ENCODE measurements around the gene EXOC7.
"Not testable (repeated sequence)": the region's sequence is repeated elsewhere in the genome, so short reads cannot be mapped to it uniquely, and the experiment has no call there.

The EXOC7 gene

GRCh38 chr17:76072148-76072858 is 31.3 kb downstream of the EXOC7 start, which contains the start of gene SRP68:
Gene SRP68 (minus strand): TSS chr17:76072517. CDS start chr17:76072491, 26 bp downstream.
- DNase-seq: peak; percentile 86 to 87

- no peak for DNase-seq
Measured at GRCh38 chr17:76071531-76072147, 31.9 kb downstream of the EXOC7 start.

GRCh38 chr17:76065775-76066174 is 37.8 kb downstream of the EXOC7 start:
- no peak for DNase-seq

GRCh38 chr17:76063875-76064546 is 39.6 kb downstream of the EXOC7 start:
- DNase-seq: peak in 1 of 2 donors; percentile 54

- DNase-seq: not testable (repeated sequence)
Measured at GRCh38 chr17:76058264-76058663, 45.3 kb downstream of the EXOC7 start.

DNA sequence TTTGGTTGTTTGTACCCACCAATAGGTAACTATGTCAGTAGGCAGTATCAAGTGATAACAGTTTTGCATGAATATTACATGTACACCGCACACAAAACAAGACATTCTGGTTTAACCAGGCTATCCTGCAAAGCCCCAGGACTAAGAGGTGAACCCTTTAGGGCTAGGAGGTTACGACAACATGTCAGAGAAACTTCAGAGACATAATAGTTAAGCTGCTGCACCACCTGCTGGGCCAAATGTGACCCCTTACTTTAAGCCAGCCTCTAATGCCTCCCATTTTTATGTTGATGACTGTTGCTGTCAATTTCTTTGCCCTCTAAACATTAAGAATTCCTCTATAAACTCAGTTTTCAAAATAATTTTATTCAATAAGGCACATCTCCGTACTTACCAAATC is 46.7 kb downstream of the EXOC7 start:
- no peak for DNase-seq

DNA sequence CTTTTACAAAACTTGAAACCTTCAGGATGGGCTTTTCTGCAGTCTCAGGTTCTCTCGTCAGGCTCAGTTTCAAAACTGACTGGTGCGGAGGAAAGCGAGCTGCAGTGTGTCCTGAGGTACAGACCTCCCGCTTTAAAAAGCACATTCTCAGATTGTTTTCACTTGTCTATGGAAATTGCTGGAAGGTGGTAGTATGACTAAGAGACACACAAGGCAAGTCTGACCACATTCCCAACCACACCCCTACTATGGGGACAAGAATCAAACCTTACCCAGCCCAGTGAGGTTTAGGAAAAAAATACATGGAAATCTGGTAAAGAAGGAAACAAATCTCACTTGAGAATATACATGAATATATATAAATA is 49.5 kb downstream of the EXOC7 start:
- no peak for DNase-seq

- no peak for DNase-seq
Measured at GRCh38 chr17:76053246-76054111, 50.1 kb downstream of the EXOC7 start.

DNA sequence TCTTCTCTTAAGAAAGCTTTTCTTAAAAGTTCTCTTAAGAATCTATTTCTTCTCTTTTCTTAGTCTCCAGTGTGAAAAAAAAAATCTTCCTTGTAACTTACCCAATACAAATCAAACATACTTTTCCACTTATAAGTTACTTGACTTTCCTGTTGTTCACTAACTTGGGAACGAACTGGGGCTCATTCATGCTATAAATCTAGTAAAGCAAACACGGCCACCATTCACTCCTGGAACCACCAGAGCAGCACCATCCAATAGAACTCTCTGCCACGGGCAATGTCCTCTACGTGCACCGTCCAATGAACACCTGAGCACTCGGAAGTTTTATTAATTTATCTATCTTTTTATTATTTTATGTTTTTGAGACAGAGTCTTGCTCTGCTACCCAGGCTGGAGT is 52.0 kb downstream of the EXOC7 start:
- DNase-seq: no peak

DNA sequence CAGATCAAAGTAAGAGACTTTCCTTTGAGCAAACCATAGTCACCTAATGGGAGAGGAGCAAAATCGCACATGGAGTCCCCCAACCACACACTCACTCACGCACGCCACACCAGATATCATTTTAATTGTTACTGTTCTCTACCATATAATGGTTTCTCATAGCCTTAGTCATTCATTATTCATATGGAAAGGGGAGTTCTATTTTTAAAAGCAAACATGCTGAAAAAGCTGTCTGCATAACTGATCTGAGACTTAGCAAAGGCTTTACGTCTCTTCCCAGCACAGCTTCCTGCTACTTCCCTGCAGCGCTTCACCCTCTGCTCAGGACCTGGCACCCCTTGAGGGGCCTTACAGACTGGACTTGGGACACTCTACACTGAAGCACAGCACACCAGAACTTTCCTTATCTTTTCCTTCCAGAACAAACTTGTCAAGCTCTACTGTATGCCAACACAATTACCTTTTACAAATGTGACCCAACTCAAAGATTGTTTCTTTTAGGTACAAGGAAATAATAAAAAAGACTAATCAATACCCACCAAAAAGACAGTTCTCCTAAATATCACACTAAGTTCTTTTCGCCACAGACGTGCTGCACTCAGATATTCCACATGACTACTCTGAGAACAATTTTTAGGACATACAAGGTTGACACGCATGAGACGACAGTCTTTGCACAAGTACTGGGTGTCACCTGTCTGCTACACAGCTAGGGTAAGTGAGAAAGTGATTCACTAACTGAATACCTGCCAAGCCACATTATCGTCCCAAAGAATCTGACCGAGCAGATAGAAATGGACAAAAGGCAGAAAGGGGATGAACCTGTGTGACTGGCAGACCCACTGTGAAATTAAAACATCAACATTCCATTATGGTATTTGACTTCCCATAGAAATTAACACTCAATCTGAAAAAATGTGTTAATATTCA is 52.8 kb downstream of the EXOC7 start:
- DNase-seq: no peak

- no peak for DNase-seq
Measured at GRCh38 chr17:76049836-76050537, 53.6 kb downstream of the EXOC7 start.

GRCh38 chr17:76049239-76049638 is 54.3 kb downstream of the EXOC7 start:
- no peak for DNase-seq

- DNase-seq: peak in 1 of 2 donors; percentile 38
Measured at GRCh38 chr17:76048711-76049110, 54.9 kb downstream of the EXOC7 start.

DNA sequence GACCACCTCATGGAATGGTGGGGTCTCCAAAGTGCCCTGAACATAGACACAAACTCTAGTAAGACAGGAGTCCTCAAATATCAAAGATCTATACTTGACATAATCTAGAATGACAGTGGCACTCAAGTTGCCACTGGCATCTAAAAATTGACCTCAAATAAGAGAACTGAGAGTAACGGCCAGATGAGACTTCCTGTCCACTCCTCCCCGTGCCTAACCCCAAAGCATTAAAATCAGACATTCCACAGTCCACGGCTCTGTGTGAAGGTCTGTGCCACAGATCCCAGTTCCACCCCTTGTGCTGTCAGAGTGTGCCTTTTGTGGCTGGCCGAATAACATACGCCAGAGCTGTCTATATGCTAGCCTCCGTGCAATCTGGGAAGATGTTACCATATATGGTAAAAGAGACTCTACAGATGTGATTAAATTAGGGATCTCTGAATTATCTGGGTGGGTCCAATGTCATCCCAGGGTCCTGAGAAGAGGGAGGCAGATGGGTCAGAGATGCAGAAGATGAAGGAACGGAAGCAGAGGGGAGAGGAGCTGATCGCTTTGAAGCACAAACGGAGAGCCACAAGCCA is 55.5 kb downstream of the EXOC7 start:
- no peak for DNase-seq

DNA sequence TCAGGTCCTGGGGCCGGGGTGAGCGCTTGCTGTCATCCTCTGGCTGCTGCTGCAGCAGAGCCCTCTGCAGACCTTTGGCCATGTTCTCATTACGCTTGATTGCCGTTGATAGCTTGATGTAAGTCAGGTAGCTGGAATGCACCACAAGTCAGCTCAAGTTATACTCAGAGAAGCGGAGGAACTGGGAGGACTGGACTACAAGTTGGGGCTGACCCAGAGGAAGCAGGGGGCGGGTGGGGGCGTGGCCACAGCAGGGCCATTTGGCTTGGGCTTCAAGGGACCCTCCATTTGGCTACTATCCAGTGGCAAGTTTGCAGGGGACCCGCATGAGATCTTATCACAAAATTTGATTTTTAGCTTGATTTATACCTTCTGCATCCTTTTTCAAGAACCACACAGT is 57.5 kb downstream of the EXOC7 start:
- no peak for DNase-seq

DNA sequence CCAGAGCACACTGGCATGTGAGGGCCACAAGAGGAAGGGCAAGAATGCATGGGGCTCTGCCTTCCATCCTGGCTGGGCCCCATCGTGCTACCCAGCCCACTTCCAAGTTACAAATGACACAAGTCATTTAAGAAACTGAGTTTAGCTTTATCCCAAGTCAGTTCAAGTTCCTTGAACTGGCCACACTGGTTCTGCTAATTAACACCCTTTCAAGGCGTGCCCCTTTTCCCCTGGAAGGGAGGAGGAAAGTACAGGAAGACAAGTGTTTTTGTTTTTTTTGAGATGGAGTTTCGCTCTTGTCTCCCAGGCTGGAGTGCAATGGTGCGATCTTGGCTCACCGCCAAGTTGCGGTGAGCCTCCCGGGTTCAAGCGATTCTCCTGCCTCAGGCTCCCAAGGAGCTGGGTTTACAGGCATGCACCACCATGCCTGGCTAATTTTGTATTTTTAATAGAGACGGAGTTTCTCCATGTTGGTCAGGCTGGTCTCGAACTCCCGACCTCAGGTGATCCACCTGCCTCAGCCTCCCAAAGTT is 59.0 kb downstream of the EXOC7 start:
- not testable (repeated sequence) for DNase-seq

DNA sequence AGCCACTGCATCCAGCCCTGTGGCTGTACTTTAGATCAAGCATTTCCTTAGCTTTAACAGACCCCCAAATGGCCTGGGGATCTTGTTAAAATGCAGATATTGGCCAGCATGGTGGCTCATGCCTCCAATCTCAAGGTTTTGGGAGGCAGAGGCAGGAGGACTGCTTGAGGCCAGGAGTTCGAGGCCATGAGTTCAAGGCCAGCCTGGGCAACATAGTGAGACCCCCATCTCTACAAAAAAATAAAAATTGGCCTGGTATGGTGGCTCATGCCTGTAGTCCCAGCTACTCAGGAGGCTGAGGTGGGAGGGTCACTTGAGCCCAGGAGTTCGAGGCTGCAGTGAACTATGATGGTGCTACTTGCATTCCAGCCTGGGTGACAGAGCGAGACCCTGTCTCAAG is 60.7 kb downstream of the EXOC7 start:
- not testable (repeated sequence) for DNase-seq

DNA sequence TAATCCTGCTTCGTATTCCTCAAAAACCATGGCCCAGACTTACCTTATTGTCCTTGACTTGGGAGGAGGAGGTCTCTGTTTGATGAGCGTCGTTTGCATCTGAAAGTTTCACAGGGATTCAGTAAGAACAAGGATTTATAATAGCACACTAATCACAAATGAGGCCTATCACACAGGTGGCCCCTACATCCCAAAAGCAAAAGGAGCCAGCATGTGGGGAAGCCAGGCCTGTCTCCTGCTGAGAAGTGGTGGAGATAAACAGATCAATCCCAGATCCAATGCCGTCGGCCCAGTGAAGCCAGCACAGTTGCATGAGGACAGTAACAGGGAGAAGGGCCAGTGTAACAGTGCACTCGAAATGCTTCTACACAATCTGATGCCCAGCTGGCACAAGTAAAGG is 63.2 kb downstream of the EXOC7 start:
- no peak for DNase-seq

DNA sequence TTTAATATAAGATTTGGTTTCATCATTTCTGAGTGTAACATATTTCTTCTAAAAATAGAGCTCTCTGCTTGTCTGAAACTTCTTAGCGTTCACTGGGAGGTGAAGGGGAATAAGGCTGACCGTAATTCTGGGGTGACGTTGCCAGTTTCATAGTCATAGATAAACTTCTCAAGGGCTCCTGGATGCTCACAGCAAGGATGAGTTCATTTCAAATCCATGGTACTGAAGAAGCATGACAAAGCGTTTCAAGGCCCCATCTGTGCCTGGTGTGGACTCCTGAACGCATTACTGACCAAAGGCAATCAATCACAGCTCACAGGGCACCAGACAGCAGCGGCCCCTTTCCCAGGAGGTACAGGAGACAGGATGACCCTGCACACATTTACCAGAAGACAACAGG is 64.5 kb downstream of the EXOC7 start:
- no peak for DNase-seq

GRCh38 chr17:76038050-76038449 is 65.5 kb downstream of the EXOC7 start:
- no peak for DNase-seq
